Embryonic facial prominence (tissue), 1 donor: ENCODE measurements around the gene FAM3B.
"Not testable (repeated sequence)": the region's sequence is repeated elsewhere in the genome, so short reads cannot be mapped to it uniquely, and the experiment has no call there.

Experiments
- DNase-seq: peaks from one replicate; pipeline ENCODE4 v3.0.0-alpha.2; 2016; ENCODE audit errors: extremely low spot score

FAM3B gene

GRCh38 chr21:41350436-41351155 is 34.0 kb downstream of the FAM3B start:
- no peak for DNase-seq

- DNase-seq: no peak
These were observed 40.9 kb downstream of the FAM3B start for GRCh38 chr21:41357546-41357945.

DNA sequence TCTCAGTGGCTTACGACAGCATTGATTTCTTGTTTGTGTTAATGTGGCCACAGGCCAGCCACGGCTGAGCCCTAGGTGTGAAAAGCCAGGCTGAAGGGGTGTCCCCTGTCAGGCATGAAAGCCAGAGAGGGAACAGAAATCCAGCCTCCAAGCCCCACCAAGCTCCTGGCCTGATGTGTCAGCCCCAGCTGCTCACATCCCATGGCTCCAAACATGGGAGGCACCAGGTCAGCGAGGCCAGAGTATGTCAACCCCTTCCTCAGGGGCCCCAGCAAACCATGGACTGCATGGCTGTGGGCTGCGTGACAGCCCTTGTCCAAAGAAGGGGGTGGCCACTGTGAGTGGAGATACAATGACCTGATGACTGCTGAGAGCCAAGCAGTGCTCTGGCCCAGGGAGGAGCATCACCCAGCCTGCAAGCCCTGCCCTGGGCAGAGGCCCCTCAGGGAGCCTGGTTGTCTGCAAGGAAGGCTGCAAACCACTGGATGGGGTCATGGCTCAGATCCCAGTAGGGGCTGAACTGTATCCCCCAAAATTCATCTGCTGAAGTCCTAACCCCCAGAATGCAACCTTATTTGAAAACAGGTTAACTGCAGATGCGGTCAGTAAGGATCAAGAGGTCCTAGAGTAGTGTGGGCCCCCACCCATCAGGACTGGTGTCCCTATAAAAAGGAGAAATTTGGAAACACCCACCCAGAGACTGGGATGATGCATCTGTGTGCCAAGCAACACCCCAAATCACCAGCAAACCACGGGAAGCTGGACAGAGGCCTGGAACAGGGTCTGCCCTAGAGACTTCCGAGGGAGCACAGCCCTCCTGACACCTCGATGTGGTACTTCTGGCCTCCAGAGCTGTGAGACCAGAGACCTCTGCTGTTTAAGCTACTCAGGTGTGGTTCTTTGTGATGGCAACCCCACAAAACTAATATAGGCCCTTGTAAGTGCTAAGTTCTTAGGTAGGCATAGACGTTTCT is 41.9 kb downstream of the FAM3B start:
- DNase-seq: no peak

DNA sequence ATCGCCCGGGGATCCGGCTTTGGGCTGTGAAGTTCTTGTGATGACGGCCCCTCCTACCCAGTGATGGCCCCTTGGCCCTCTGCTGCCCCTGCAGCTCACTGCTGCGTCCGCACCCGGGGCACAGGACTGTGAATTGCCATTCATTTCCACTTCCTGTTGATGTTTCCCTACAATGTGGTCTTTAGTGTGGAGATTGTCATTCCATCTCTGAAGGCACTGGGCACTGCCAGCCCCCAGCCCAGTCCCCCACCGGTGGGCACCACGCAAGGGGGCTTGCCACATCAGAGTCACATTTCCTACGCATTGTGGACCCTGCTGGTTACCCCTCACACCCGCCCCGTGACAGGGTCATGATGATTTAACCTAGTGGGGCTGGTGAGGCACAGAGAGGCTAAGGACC is 42.7 kb downstream of the FAM3B start:
- no peak for DNase-seq

GRCh38 chr21:41359754-41360071 is 43.1 kb downstream of the FAM3B start:
- DNase-seq: not testable (repeated sequence)

GRCh38 chr21:41360072-41360821 is 43.6 kb downstream of the FAM3B start:
- no peak for DNase-seq

DNA sequence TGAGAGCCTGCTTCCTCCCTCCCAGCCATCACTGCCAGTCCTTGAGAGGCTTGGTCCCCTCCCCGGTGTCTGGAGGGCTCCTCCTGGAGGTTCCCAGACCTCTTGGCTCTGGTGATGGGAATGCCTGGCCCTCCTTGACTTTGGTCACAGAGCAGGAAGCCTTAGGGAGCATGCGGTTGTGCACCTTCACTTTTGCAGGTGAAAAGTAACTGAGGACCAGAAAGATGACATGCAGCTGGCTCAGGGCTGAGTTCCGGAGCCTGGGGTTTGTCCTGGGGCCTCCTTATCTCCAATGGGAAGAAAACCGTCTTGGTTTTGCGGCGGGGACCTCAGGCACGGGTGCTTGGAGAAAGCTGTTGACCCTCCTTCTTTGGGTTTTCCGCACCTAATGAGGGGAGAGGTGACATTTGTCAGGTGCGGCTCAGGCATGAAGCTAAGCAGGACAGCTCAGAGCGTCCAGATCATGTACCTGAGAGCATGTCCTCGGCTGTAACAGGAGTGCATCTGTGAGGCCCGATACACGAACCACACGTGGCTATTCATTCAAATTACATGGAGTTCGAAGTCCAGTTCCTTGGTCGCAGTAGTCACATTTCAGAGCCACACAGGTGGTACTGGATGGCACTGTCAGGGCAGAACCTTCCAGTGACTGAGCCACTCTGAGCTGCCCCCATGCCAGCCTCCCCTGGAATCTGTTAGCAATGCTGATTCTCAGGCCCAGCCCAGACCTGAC is 44.6 kb downstream of the FAM3B start:
- no peak for DNase-seq

DNA sequence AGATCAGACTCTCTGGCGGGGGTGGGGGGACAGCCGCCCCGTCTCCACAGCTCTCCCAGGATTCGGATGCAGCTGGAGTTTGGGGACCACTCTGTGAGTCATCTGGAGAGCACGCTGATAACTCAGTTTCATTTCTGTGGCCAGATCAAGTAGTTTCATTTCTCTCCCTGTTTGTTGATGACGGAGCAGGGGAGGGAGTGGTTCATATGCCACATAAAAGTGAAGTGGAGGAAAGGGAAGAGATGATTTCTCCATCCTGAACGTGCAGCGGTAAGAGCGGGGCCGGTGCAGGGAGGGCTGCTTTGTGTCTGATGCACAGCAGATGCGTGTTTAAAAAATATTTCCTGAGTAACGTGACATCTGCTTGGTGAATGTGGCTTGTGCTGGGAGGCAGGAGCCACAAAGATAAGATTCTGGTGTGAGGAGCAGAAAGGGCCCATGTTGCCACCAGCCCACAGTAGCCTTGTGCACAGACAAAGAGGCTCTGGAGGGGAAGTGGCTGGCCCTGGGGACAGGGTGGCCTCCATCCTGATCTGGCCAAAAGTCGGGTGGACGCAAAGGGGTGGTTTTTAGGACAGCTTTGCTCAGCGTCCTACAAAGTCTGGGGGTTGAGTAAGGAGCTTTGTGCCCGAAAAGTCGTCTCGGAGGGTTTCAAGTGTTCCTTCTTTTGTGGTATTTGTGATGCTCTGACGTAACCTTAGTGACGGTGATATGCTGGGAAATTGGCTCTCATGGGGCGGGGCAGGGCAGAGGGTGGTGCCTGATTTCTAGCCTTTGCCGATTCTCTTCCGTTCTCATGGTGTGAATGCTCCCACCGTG is 45.4 kb downstream of the FAM3B start, which contains the start of gene MX2:
TSS of gene MX2 (plus strand) at position 242 of the 819 bp plus-strand sequence. CDS start 14,880 bp downstream, outside the sequence.
- DNase-seq: peak; percentile 26

GRCh38 chr21:41362605-41363369 is 46.2 kb downstream of the FAM3B start:
- no peak for DNase-seq

- no peak for DNase-seq
These were observed 47.0 kb downstream of the FAM3B start for GRCh38 chr21:41363370-41364270.

DNA sequence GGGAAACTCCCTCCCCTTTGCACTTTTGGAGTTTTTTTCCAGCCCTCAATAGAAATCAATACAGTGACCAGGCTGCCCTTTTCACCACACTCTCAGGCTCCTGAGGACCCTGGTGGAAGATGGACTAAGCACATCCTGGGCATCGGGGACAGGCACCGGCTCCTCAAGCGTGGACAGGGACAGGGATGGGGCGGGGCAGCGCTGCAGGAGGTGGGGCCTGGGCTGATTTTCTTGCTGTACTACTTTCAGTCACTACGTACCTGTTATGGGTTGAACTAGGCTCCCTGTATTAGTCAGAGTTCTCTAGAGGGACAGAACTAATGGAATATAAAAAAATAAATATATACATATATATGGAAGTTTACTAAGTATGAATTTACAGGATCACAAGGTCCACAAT is 47.7 kb downstream of the FAM3B start:
- DNase-seq: no peak

GRCh38 chr21:41365377-41366107 is 48.9 kb downstream of the FAM3B start:
- DNase-seq: no peak

DNA sequence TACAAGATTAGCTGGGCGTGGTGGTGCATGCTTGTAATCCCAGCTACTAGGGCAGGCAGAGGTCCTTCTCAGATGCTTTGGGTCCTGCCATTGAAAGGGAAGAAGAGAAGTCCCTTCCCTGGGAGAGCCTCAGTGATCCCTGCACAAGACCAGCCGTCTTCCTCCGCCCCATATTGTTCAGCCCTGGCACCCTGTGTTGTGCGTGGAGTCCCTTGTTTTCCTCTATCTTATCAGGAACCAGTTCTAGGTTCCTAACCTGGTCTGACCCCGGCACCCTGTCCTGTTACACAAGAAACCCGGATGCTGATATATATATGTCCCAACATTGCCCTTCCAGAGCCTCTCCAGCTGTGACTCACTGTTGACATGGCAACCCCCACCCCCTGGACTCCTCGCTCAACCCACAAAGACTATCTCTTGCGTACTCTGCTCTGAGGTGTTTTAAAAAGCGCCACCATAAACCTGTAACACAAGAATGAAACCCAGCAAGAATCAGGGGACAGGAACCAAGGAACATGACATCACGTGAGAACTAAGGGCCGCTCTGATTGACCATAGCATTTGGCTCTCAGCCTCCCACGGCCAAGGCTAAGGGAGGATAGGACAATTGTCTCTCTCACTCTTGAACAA is 50.0 kb downstream of the FAM3B start:
- DNase-seq: no peak

- DNase-seq: no peak
These were observed 50.8 kb downstream of the FAM3B start for GRCh38 chr21:41367301-41367944.

DNA sequence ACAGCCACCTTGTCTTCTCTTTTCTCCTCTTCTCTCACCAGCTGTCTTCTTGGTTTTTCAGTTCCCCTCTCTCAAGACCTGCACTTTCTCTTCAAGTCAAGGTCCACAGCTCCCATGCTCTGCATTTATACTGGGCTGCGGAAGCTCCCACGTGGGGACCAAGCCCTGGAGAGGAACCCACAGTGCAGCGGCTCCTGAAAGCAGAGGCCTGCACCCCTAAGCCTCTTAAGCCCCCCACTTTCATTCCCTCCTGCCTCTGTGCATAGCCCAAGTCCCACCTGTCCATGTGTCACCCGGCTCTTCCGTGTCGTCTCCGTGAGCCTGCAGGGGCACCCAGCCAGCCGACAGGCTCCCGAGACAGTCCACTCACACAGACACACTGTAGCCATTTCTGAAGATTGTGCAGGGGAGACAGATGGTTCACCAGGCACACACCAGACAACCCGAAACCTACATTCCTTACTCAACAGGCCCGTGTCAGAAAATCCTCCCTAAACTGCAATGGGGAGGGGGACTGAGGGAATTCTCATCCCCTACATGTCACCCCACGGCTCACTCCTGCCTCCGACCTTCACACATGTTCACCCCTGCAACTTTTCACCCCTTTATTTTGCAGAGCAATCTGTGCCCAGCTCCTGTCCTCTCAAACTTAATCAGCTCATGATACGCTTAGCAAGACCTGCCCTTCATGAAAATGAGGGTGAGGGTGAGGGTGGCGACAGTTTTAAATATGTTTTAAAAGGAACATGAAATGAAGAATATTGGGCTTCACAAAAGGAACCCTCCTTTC is 51.5 kb downstream of the FAM3B start:
- no peak for DNase-seq

DNA sequence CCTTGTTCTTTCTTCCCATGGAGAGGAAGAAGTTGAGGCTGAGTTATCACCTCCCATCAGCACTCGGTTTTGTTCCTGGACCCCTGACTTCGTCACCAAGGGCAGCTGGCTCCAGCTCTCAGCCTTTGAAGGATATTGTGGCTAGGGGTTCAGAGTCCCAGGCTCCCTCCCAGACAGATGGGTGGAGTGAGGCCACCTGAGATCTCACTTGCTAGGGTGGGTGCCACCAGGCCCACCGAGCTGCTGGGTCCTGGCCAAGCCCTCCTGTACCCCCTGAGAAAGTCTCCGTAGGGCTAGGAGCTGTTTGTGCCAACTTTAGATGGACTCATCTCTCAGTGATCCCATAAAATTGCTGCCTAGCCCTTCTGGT is 52.1 kb downstream of the FAM3B start:
- no peak for DNase-seq
